Dermis microvascular lymphatic vessel endothelial cell (primary cell): ENCODE measurements around the gene MOV10L1. TPM values are rescaled to one million over a fixed set of nuclear protein-coding genes. Genes with fewer than 3 reads are reported as not detected.
A peak's percentile ranks its signal among the peaks of the same experiment; 100 is the strongest.

Source experiments
- DNase-seq, 2 donors: peaks; one replicate each; pipeline versions ENCODE4 v3.0.0 to v3.0.0-alpha.2; 2010; ENCODE audit warnings: low read depth in 2 of 2
- total RNA-seq: library from RNA; depleted of rRNA; stranded (reverse); fragments of >200 nt; gene quantifications from 2 replicates; pipeline ENCODE4 v1.2.1, GENCODE V29; 2014

Gene MOV10L1
- total RNA-seq, 1 donor from 2014 or later: 22.7 TPM

DNA sequence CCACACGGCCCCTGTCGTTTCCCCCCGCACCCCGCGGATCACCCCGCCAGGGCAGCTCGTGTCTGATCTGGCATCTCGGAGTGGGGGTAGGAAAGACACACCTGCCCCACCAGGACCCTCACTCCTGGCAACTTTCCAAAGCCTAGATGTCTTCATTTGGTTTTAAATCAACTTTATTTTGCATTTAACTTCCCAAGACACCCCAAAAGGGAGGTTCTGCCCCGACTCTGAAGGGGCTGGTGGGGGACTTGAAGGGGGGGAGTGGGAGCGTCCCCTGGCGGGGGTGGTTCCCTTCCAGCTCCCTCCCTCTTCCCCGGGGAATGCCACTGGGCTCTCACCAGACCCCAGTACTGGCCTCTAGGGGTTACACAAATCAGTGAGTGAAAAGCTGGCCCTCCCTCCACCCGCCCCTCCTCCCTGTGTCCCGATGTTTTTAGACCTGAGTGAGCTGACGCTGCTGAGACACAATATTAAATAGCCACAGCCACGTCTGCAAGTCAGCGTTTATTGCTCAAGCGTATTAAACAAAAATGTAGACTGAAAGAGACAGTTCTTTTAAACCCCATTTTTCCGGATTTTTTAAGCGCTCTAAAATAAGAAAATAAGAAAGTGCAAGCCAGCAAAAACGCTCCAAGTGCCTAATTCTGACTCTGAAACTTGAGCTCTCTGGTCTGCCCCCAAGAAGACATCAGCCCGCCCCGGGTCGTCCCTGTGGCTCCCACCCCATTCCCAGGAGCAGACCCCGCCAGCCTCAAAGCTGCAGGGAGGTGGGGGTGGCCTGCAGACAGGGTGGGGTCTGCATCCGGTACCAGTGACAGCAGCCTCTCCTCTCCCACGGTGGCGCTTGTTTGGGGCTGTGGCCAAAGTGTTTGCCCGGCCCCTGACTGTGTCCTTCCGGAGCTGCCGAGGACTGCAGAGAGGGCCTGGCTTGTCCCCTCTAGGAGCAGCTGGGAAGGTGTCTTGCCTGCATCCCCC lies 30.6 kb upstream of the MOV10L1 start:
- peak; percentile 9 to 29 for DNase-seq

GRCh38 chr22:50059881-50060262 lies 29.9 kb upstream of the MOV10L1 start:
- DNase-seq: no peak

DNA sequence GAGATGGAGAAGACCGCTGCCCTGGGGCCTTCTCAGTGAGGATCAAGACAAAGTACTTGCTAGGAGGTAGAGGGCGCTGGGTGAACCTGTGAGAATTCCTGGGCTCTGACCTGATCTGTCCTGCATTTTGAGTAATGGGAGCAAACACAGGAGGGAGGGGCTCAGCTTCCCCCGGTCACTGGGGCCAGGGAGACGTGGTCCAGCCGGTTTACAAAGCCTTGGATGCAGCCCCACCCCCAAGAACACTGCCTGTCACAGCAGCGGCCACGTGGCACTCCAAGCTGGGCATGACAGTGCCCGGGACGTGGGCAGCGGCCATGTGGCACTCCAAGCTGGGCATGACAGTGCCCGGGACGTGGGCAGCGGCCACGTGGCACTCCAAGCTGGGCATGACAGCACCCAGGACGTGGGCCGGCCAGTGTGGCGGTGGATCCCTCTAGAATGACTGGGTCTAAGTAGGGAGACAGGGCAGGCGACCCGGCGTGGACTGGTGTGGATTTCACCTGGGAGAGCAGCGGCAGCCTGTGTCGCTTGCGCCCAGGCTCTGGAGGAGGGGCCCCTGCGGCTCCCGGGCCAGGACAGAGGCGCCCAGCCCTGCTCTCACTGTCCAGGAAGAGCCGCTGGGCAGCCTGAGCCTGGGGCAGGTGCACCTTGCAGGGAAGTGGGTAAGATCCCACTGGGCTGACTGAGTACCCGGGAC lies 29.2 kb upstream of the MOV10L1 start:
- no peak for DNase-seq

- no peak for DNase-seq
Measured at GRCh38 chr22:50061141-50061823, 28.5 kb upstream of the MOV10L1 start.

- no peak for DNase-seq
Measured at GRCh38 chr22:50061824-50062355, 27.9 kb upstream of the MOV10L1 start.

DNA sequence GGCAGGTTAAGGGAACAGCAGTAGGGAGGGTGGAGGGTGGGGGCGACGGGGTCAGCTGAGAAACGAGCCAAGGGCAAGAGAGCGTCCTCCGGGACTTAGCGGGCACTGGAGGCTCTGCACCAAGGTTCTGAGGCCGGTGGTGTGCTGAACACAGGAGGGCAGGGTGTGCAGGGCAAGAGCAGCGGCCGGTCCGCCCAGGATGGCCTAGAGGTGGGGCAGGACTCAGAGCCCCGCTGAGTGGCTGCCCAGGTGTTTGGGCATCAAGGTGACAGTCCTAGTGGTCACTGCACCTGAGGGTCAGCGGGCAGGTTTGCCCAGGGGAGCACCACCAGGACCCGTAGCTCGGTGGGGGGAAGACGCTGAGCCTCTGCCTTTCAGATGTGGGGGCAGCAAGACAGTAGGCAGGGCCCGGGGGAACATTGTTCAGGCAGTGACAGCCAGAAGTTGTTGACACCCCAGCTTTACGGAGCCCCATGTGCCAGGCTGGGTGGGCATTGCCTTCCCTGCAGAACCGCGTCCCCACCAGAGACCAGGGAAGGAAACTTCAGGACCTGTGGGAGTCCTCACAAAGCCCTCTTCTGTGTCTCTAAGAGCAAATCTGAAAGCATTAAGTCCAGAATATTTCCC lies 27.2 kb upstream of the MOV10L1 start:
- no peak for DNase-seq

- no peak for DNase-seq
Measured at GRCh38 chr22:50063589-50064393, 26.0 kb upstream of the MOV10L1 start.

GRCh38 chr22:50064453-50064852 lies 25.4 kb upstream of the MOV10L1 start:
- no peak for DNase-seq

- DNase-seq: no peak
Measured at GRCh38 chr22:50067244-50067643, 22.6 kb upstream of the MOV10L1 start.

- DNase-seq: no peak
Measured at GRCh38 chr22:50068096-50068495, 21.7 kb upstream of the MOV10L1 start.

GRCh38 chr22:50070366-50070765 lies 19.4 kb upstream of the MOV10L1 start:
- no peak for DNase-seq

GRCh38 chr22:50071432-50072166 lies 18.2 kb upstream of the MOV10L1 start:
- DNase-seq: no peak

DNA sequence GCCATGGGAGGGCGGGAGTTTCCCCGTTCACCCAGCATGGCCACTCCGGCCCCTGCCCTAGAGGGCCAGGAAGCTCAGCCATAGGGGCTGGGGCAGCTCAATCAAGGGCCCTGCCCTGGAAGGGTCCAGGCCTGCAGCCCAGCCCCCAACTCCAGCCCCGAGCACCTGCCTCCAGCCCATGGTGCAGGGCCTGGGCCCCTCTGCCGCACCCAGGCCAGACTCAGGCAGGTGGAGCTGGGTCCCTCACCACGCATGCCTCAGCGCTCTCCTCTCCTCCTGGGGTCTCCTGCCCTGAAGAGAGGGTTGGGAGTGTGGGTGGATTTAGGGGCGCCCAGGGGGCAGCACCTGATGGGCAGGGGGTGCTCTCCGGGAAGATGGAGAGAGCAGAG lies 17.6 kb upstream of the MOV10L1 start:
- DNase-seq: no peak

DNA sequence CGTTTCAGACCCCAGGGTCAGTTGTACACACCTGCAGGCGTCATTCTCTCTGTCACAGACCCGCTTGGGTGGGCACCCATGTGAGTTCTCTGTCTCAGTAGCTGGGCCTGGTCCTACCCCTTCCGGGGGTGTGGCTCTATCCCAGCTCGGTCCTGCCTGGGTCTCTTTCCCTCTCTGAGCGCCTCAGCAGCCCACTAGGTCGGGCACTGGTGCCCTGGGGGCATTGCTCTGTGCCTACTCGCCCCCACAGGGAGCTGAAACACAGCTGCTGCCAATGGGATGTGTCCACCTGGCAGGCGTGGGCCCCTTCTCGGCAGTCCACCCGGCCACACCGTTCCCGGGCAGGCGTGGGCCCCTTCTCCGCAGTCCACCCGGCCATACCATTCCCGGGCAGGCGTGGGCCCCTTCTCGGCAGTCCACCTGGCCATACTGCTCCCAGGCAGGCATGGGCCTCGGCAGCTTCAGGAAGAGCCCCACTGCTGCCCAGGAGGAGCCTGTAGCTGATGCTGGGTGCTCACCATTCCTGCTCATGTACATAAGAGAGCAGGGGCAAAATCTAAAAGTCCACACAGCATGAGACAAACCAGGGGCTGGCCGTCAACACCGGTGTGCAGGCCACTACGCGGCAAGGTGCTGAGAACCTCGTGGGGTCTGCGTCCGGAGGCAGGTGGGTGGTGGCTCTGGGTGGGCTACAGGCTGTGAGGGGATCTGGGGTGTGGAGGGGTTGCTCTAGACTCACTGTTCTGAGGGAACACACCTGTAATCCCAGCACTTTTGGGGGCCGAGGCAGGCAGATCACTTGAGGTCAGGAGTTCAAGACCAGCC lies 16.9 kb upstream of the MOV10L1 start:
- DNase-seq: no peak

DNA sequence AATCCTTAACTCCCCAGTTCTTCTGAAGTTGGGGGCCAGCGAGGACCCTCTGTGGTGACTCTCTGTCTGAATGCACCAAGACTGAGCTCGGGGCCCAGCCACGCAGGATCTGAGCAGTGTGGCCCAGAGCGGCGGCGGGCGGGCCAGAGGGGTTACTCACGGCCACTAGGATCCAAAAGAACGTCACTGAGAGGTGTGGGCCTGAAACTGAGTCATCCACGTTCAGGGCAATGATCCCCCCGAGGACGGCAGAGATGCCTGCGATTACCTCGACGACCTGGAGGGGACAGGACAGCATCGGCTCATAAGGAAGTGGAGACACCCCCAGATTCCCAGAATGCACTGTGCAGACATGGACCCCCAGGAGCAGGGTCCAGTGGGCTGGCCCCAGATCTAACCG lies 15.8 kb upstream of the MOV10L1 start:
- DNase-seq: no peak

GRCh38 chr22:50074551-50075530 lies 15.0 kb upstream of the MOV10L1 start:
- no peak for DNase-seq

DNA sequence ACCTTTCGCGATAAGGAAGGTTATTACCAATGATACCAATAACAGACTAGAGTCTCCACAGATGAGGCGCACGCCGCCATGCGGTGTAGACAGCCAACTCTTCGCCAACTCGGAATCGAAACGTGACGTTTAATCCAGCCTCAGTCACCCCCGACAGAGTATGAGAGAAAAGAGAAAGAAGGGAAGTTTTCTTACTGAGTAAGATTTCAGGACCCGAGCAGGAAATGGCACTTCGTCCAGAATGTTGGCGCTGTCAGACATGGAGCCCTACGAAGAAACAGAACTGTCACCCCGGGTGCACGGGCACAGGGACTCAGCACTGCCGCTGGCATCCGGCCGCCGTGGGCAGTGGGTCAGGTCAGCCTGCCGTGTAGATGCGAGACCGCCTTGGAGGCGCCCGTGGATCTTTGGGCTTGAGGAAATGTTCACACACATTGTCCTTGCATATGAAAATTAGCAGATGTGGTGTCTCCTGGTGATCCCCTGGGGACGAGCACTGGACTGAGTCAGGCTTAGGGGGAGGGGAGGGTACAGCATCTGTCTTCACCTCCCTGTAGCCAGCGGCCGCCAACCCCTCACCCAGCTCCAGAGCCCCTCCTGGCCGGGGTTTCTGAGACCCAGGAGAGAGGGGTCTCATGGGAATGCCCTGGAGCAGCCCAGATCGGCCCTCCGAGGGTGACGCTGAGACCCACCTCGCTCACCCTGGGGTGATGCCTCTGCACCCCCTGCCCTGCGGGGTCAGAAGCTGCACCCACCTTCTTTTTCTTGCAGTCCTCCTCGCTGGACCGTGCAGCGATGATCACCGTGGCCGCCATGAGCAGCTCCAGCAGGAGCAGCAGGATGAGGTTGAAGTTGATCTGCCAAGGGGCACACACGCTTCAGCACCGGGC lies 12.9 kb upstream of the MOV10L1 start:
- DNase-seq: no peak
